Keratinocyte (primary cell): ENCODE results near the gene PRDM8.

Source experiments
- EZH2 ChIP-seq: IDR thresholded peaks from one replicate; pipeline ENCODE4 v1.6.1; 2012; ENCODE audit warnings: inconsistent platforms, mild to moderate bottlenecking, low read length, moderate library complexity
- TF ChIP-seq, protein P1 (sequence below), 3 experiments: IDR thresholded peaks in 1 of 3; conservative IDR thresholded peaks in 1 of 3; optimal IDR thresholded peaks in 1 of 3; 2 replicates in 2 of 3; 3 replicates in 1 of 3; pipeline versions ENCODE3 to v1.5.1; 2011; ENCODE audit warnings: low read length in 3 of 3, mild to moderate bottlenecking in 3 of 3, moderate library complexity in 2 of 3, control low read depth in 1 of 3, inconsistent platforms in 1 of 3; ENCODE audit not compliant: insufficient read depth in 2 of 3; ENCODE audit errors: extremely low read depth in 1 of 3

DNA sequence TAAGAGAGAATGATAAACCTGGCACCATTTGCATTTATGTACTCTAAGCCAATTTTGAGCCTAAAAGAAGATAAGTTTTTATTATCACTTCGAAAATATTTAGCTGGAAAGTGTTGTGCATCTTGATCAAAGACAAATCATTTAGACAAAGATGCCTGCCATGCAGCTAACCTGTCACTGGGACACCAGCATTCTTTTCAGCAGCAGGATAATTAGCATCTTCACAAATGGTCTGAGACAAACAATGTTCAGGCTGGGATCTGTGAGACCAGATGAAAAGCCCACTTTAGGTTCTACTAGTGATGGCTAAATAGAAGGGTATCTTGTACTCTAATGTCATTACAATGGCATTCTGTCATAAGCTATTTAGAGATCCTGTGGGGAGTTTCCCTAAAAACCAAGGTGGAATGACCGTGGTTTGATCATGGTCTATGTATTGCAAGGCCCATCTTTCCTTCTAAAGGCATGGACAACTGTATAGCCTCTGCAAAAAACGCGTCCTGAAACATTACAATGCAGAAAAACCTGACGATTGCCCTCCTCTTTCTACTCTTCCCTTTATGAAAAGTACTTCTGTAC lies 7.2 kb downstream of the PRDM8 start:
- TF ChIP-seq, protein P1, sequence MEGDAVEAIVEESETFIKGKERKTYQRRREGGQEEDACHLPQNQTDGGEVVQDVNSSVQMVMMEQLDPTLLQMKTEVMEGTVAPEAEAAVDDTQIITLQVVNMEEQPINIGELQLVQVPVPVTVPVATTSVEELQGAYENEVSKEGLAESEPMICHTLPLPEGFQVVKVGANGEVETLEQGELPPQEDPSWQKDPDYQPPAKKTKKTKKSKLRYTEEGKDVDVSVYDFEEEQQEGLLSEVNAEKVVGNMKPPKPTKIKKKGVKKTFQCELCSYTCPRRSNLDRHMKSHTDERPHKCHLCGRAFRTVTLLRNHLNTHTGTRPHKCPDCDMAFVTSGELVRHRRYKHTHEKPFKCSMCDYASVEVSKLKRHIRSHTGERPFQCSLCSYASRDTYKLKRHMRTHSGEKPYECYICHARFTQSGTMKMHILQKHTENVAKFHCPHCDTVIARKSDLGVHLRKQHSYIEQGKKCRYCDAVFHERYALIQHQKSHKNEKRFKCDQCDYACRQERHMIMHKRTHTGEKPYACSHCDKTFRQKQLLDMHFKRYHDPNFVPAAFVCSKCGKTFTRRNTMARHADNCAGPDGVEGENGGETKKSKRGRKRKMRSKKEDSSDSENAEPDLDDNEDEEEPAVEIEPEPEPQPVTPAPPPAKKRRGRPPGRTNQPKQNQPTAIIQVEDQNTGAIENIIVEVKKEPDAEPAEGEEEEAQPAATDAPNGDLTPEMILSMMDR (optimal IDR thresholded peaks at IDR 0.05 in 1 of 3, IDR thresholded peaks at IDR 0.05 in 1 of 3, conservative IDR thresholded peaks at IDR 0.05 in 1 of 3; ENCODE audit: extremely low read depth in 1 of 3, insufficient read depth in 2 of 3, low read length in 3 of 3): no peak
- TF ChIP-seq EZH2: no peak
